Heart right ventricle (tissue), 16 donors: ENCODE measurements around the gene NPAS3. TPM values are rescaled to one million over a fixed set of nuclear protein-coding genes. Genes with fewer than 3 reads are reported as not detected.

Experiments used
- ATAC-seq, 8 donors: fragments of 200-7000 bp; cut with Tn5 transposase; one replicate each; pipeline ENCODE4 v1.9.1; 2020; ENCODE audit warnings: mild to moderate bottlenecking in 8 of 8, moderate library complexity in 8 of 8, moderate number of reproducible peaks in 1 of 8
- DNase-seq, 2 donors: peaks; one replicate each; pipeline ENCODE4 v3.0.0-alpha.2; 2020
- H3K27ac ChIP-seq, 10 donors: fragments of 200-600 bp; sonication (generic) in 2 of 10; one replicate each; pipeline versions ENCODE4 v1.5.0 to v1.8.0; 2020 to 2022; ENCODE audit warnings: mild to moderate bottlenecking in 3 of 10
- H3K27me3 ChIP-seq, 7 donors: fragments of 200-600 bp; one replicate each; pipeline ENCODE4 v1.8.0; 2021 to 2022; ENCODE audit warnings: mild to moderate bottlenecking in 2 of 7
- H3K36me3 ChIP-seq, 9 donors: fragments of 200-600 bp; sonication (generic) in 1 of 9; one replicate each; pipeline versions ENCODE4 v1.5.0 to v1.8.0; 2020 to 2022; ENCODE audit warnings: mild to moderate bottlenecking in 2 of 9
- H3K4me1 ChIP-seq, 9 donors: fragments of 200-600 bp; sonication (generic) in 1 of 9; one replicate each; pipeline versions ENCODE4 v1.5.0 to v1.8.0; 2020 to 2022; ENCODE audit warnings: mild to moderate bottlenecking in 4 of 9
- H3K4me3 ChIP-seq, 10 donors: fragments of 200-600 bp; sonication (generic) in 2 of 10; one replicate each; pipeline versions ENCODE4 v1.5.0 to v1.8.0; 2020 to 2022; ENCODE audit warnings: mild to moderate bottlenecking in 7 of 10, moderate library complexity in 2 of 10
- H3K9me3 ChIP-seq, 11 donors: fragments of 200-600 bp in 10 of 11; sonication (generic) in 2 of 11; one replicate each; pipeline versions ENCODE4 v1.5.0 to v1.8.0; 2013 to 2022; ENCODE audit warnings: mild to moderate bottlenecking in 2 of 11, control low read depth in 1 of 11, moderate library complexity in 1 of 11
- WGBS, 2 donors: extraction: QIAGEN DNeasy Blood & Tissue Kit; methylation state at CpG; one replicate each; pipeline ENCODE4 v1.1.7; 2013; ENCODE audit warnings: inconsistent platforms in 1 of 2; 5-methylcytosine and 5-hydroxymethylcytosine counted together
- intact Hi-C, 10 donors: fragments of 100-400 bp; cut with DNase I; formaldehyde crosslinking; loops; one replicate each; pipeline versions ENCODE4 v1.11.1 to v1.14.2; 2022
- polyA plus RNA-seq, 2 donors: library from polyadenylated mRNA; stranded (reverse); fragments of 200-250 nt; gene quantifications; one replicate each; pipeline ENCODE4 v1.2.3, GENCODE V29; 2013
- total RNA-seq, 10 donors: library from RNA; stranded (reverse); fragmentation: NEBNext Ultra II Directional in 3 of 10; extraction: Animal tissue kit (Norgen Biotek cat#: 25700) in 3 of 10; gene quantifications; one replicate each; pipeline versions ENCODE4 v1.2.1 to v1.2.4, GENCODE V29; 2021 to 2023
- TF ChIP-seq, protein P1 (sequence below), 9 donors: fragments of 200-600 bp; sonication (generic) in 2 of 9; IDR thresholded peaks; one replicate each; pipeline versions ENCODE4 v1.5.0 to v1.8.0; 2021 to 2022; ENCODE audit warnings: antibody characterized with exemption in 9 of 9, mild to moderate bottlenecking in 5 of 9, moderate library complexity in 1 of 9
- donor health status: Arrhythmogenic right ventricular cardiomyopathy.
- donor health status: ischemic (EF 13 %, LVEDD 7.1; RV severe dilation, severe dysfunction).
- donor health status: healthy with polysubstance abuse.
- donor health status: DM: no; HTN: yes; CAD: no.
- donor health status: DM: no; HTN: no; CAD: no.
- donor health status: ischemic (EF 25% LVEDD 6.9; RV normal size, moderate dysfunction).
- donor health status: ischemic (EF 25% LVEDD 5.7; RV mildly dilated, moderate dysfunction).
- donor health status: healthy.
- donor health status: DM: yes; HTN: yes; CAD: no.
- donor health status: Ischemic cardiomyopathy.
- donor health status: ischemic (EF 35%, LVEDD 5.7; RV mildly dilated, moderate dysfunction).
- donor health status: nonischemic (EF 11% LVEDD 7.7; RV severe dilation, severe dysfunction).
- donor health status: DM: yes; HTN: yes; CAD: no.
- donor health status: PGD.
- donor health status: ischemic (EF 29% LVEDD 5.4; RV normal size, mild dysfunction).
- donor health status: nonischemic (EF 23%, LVEDD 6.1; RV moderate dilation, normal function).

NPAS3 gene
- total and polyA plus RNA-seq, 12 donors = 0.12 to 2.8 (median 0.99) TPM

DNA sequence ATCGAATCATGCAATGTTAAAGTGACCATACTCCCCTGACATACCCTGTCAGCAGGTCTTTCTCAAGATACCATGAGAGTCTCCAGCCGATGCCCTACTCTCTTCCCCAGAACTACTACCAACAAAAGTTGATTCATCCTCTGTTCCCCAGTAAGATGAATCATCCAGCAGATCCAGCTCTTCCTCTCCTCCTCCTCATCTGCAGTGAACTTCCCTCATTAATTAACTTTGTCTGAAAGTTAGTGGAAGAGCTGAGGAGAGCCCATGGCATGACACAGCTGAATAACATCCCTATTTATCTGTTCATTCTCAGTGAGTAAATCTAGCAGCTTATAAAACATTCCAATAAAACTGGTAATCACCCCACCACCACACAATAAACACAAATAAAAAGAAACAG lies 798.8 kb downstream of the NPAS3 start:
- Histone ChIP-seq H3K27ac (no peak overlapping the region), H3K4me3 (no peak overlapping the region), H3K36me3 (no peaks in the 10 kb centered on the region), H3K4me1 (no peaks in the 10 kb centered on the region), H3K9me3 (peaks cover 0 to under 1% (median 0%) of the 10 kb centered on the region in 11 donors), H3K27me3 (no peaks in the 10 kb centered on the region)
- intact Hi-C loops = no loop called here
- TF ChIP-seq, protein P1, sequence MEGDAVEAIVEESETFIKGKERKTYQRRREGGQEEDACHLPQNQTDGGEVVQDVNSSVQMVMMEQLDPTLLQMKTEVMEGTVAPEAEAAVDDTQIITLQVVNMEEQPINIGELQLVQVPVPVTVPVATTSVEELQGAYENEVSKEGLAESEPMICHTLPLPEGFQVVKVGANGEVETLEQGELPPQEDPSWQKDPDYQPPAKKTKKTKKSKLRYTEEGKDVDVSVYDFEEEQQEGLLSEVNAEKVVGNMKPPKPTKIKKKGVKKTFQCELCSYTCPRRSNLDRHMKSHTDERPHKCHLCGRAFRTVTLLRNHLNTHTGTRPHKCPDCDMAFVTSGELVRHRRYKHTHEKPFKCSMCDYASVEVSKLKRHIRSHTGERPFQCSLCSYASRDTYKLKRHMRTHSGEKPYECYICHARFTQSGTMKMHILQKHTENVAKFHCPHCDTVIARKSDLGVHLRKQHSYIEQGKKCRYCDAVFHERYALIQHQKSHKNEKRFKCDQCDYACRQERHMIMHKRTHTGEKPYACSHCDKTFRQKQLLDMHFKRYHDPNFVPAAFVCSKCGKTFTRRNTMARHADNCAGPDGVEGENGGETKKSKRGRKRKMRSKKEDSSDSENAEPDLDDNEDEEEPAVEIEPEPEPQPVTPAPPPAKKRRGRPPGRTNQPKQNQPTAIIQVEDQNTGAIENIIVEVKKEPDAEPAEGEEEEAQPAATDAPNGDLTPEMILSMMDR (IDR thresholded peaks at IDR 0.05) = no peak
- WGBS, 2 donors = 64 to 72% methylated on average over 2 of the region's 2 CpGs
- DNase-seq (no peak), ATAC-seq (no peak)

DNA sequence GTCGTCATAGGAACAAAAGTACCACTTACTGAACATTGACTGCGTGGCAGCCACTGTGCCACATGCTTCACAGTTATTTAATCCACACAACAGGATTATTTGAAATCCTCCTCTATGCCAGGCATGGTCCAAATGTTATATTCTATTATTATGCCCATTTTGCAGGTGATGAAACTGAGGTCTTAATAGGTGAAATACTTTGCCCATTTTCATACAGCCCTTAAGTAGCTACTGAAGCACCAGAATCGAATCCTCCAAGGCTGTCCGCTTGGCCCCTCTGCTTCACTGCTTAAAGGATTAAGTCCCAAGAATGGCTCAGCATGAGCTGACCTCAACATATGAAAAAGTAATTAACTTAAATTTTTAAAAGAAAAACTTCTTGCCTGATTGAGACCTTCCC lies 799.4 kb downstream of the NPAS3 start:
- 67 to 81% methylated on average over 4 of the region's 4 CpGs for WGBS, 2 donors

DNA sequence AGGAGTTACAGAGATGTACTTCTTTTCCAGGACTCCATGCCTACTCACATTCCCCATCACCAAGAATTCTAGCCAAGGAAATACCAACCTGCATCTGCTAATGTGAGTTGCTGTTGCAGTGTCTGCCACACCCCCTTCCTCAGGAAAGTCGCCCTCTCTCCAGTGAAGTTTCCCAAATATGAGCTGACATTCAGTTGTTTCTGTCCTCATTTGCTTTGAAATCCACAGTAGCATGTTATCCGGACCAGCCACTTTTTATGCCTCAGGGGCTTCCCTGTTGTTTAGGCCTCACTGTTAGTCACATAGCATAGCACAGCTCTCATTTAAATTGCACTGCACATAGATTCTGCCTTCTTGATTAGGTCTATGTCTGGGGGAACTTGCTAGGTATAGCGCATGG lies 799.8 kb downstream of the NPAS3 start:
- Histone ChIP-seq H3K36me3 (no peaks in the 10 kb centered on the region), H3K27ac (no peak overlapping the region), H3K4me1 (no peaks in the 10 kb centered on the region), H3K27me3 (no peaks in the 10 kb centered on the region), H3K4me3 (no peak overlapping the region), H3K9me3 (peaks cover 0 to 11% (median 8%) of the 10 kb centered on the region in 11 donors)
- TF ChIP-seq, protein P1 (IDR thresholded peaks at IDR 0.05) = no peak
- 67 to 71% methylated on average over 3 of the region's 3 CpGs for WGBS, 2 donors
- ATAC-seq (no peak), DNase-seq (no peak)
- intact Hi-C loops = no loop called here

More for the DNA sequence above, 799.4 kb downstream of the NPAS3 start:
- H3K9me3 ChIP-seq = peaks cover 0 to 6% (median 3%) of the 10 kb centered on the region in 11 donors
- ATAC-seq = no peak
- TF ChIP-seq, protein P1 (IDR thresholded peaks at IDR 0.05) = no peak
- no peak for DNase-seq
- H3K27me3 ChIP-seq = no peaks in the 10 kb centered on the region
- no peaks in the 10 kb centered on the region for H3K4me1 ChIP-seq
- no peaks in the 10 kb centered on the region for H3K36me3 ChIP-seq
- H3K4me3 ChIP-seq = no peak overlapping the region
- no peak overlapping the region for H3K27ac ChIP-seq
- intact Hi-C loops = no loop called here

DNA sequence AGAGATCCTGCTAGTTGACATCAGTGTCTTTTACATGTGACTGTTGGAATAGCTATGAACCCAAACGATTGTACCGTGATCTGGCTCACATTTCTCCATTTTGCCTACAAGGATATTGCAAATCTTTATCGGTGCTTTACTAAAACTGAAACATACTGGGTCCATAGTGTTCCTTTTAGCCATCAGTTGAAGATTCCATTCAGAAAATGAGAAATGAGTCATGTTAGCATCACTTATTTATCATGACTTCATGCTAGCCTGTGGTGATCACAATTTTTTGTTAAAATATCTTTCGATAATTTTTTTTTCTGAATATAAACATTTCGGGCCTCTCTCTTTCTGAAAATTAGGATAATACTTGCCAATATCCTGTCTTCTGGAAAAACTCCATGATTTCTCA lies 801.9 kb downstream of the NPAS3 start:
- intact Hi-C loops = no loop called here
- Histone ChIP-seq H3K4me3 (no peak overlapping the region), H3K27me3 (no peaks in the 10 kb centered on the region), H3K9me3 (peaks cover 0 to 24% (median 14%) of the 10 kb centered on the region in 11 donors), H3K4me1 (no peaks in the 10 kb centered on the region), H3K27ac (no peak overlapping the region), H3K36me3 (no peaks in the 10 kb centered on the region)
- 90 to 92% methylated on average over 5 of the region's 5 CpGs for WGBS, 2 donors
- ATAC-seq = no peak
- no peak for DNase-seq
- TF ChIP-seq, protein P1 (IDR thresholded peaks at IDR 0.05) = no peak
